ENCODE results near the gene MCM9.
A peak's percentile ranks its signal among the peaks of the same experiment; 100 is the strongest.

The MCM9 gene

DNA sequence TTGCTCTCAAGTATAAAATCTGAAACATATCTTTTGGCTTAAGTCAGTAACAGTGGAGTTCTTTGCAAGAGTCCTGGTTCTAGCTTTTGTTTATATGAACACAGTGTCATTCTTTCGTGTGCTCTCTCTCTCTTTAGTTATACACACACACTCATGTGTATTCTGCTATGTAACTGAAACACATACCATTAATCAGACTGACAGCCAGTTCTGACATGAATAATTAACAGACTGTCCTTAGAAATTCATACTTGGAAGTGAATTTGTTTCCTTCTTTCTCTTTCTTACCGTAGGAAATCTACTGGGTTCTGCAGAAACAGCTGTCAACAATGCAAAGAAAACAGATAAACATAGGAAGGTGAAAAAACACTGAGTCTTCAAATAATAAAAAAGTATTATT lies 2.5 kb downstream of the MCM9 start:
- no peak for DNase-seq

DNA sequence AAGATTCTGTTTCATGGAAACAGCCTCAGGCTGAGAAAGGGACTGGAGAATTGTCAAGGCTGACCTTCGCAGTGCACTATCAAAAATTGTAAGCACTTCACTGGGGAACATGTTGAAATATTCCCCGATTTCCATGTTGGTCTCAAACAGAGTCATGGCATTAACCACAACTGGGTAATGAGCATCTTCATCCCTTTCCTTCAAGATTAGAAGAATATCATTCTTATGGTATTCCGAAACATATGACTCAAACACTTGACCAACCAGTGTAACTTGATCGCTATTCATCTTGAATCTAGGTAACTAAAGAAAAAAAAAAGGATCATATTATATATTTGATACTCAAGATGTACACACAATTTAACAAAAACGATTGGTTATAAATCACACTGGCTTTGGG lies 3.5 kb downstream of the MCM9 start:
- DNase-seq, result no peak

DNA sequence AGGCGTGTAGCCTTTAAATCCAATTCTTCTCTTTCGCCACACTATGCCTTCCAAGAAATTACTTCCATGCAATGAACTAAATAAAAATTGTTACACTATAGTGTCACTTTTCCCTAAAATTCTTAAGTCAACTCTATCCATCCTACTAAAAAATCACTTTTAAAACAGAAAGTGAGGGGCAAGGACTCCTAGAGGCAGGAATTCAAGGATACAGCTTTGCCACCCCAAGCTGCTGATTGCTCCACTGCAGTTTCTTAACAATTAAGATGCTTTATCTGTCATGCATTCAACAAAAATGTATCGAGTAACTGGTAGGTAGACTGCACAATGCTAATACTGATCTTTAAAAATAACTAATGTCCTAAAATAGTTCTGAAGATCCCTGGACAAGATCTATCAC lies 4.3 kb downstream of the MCM9 start:
- no peak for DNase-seq

DNA sequence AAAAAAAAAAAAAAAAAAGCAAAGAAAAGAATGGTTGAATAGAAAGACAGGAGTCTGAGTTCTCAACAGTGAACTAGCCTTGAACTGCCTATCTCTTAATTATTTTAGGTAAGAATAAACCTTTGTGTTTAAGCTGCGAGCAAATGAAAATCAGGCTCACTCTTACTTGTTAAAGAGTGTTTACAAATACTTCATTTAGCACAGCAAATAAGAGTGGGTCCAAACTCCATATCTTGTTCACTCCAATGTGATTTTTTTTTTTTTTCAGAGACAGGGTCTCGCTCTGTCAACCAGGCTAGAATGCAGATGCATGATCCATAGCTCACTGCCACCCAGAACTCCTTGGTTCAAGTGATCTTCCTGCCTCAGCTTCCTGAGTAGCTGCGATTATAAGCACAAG lies 11.9 kb downstream of the MCM9 start:
- DNase-seq, result no peak

DNA sequence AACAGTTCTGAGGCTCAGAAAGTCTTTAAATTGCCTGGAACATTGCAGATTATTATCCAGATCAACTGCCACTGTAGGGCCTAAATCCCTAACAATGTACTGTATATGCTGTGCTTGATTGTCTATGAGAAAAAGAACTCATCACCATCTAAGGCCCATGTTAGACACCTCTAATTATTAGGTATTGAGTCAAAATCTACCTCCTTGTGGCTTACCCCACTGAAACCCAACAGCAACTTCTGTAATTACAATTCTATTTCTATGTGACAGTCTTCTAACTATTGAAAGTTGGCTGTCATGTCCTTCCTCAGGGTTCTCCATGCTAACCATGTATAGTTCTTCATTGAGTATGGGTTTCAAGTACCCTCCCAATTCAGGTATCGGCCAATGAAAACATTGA lies 13.9 kb downstream of the MCM9 start:
- DNase-seq, result no peak

DNA sequence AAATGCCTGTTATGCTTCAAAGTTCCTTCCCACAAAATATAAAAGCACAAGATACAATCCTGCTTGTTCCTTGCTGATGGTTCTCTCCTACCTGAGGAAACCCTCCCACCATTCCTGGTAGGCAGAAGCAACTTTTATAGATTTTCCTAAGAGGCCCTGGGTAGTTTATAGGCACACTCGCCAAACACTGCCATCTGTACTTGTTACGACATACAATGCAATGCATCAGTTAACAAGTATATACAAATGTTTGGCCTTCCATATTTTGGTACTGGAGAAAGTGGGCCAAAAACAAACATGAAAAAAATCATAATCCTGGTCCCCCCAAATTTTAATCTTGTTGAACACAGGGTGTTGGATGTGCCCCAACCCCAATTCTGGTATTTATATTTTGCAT lies 16.6 kb downstream of the MCM9 start:
- DNase-seq, result no peak

DNA sequence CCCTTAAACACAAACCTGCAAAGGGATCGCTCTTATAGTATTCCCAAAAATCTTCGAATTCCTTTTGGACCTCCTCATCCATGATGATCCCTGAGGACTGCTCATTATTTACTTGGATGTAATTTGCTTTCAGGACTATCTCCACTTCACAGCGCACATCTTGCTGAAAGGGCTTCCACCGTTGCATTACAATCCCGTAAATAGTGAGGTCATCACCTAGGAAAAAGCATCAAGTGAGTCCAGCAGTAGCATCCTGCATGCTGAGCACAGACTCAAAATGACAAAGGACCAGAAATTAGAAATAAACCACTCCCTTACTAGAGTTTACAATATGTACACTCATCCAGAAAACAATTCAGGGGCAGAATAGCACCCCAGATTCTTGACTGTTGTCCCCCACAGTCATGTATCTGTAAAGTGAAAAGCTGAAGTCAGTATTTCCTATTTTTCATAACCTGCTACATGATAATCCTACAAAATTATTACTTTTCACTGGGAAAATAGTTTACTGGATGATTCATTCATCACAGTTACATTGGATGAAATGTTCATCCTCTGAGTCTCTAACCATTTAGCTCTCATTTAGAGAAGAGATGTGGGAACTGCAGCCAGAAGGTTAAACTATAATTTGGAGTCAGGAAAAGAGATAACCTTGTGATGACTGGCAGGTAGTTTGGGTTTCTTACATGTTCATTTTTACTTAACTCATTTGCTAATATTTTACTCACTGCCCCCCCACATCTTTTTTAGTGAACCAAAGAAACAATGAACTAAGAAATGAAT lies 17.2 kb downstream of the MCM9 start:
- DNase-seq, result no peak

DNA sequence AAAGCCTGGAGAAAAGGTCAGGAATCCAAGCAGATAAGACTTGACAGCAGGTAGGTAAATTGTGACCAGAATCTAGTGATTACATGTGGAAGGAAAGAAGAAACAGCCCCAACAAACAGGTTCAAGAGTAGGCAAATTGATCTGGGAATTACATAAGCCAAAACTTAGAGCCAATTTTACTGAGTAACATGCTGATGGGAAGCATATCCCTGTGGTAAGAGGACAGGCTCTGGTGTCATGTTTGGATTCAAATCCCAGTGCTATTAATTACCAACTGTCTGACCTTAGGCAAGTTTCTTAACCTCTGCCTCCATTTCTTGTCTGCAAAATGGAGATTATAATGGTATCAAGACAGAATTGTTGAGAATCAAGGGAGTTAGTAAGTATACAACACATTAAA lies 20.4 kb downstream of the MCM9 start:
- no peak for DNase-seq

DNA sequence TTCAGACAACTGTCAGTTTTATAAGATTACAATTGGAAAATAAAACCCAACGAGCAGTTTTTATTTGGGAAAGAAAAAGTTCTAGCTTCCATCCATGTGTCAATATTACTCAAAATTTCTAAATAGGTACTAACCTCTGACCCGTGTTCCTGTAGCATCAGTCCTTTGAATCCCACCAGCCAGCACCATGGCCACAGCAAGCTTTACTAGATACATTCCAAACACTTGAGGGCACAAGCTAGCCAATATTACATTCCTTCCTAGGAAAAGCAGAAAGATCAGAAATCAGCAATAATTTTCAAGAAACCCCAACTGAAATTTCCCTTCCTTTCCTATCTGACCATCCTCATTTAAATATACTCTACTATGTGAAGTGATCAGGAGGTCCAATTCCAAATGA lies 21.8 kb downstream of the MCM9 start:
- no peak for DNase-seq

DNA sequence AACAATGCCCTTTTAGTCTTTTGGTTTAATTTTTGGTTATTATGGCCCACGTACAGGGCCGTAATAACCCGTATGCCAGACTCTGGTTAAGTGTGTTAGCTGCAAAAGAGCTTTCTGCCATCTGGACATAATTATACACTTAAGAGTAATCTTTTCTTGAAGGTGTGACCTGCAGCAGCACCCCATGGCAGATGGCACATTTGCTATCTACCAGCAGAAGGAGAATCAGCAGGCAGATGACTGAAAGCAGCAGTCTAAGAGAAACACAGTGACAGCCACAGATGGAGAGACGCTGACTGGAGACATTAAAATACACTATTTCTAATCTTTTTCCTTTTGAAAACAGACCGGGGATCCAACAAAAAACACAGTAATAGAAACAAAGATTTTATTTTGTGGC lies 22.3 kb downstream of the MCM9 start:
- DNase-seq, result no peak

DNA sequence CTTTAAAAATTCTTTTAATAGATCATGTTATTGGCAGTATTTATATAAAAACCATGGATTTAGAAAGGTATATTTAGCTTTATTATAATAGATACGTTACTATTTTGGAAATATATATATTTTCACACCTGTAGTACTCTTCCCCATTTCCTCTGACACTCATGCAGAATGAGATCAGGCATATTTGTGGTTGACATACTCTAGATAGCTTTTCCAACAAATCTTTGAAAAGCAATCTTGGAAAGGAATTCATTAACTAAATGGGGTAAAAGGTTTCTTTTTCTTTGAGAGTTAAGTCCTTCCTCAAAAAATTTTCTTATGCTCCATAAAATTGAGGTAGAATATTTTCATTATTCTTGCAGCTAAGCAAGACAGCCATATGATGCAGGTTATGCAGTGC lies 26.5 kb downstream of the MCM9 start:
- no peak for DNase-seq

DNA sequence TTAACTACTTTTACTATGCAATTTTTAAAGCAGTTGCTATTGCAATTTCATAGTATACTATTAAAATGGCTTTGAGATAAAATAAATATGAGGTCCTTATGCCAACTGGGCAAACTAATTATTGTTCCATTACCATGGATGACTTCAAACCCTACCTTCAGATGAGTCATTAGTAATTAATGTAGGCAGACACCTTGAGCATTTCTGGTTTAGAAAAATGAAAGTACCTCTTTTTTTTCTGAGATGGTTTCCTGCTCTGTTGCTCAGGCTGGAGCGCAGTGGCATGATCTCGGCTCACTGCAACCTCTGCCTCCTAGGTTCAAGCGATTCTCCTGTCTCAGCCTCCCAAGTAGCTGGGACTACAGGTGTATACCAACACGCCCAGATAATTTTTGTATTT lies 29.1 kb downstream of the MCM9 start:
- no peak for DNase-seq

DNA sequence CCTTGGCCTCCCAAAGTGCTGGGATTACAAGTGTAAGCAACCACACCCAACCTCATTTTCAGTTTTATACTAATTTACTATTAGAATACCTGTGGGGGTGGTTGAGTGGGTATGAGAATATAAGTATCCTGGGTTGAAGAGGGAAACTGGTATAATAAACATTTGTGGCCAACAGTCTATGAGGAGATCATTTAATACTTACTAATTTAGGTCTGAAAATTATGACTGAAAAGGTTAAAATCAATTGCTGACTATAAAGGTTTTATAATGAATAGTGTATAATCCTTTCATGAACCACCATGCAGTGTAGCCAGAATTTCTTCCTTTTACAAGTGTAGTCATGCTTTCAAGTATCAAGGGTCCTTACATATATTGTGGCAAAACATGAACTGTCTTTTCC lies 29.9 kb downstream of the MCM9 start:
- DNase-seq, result no peak

DNA sequence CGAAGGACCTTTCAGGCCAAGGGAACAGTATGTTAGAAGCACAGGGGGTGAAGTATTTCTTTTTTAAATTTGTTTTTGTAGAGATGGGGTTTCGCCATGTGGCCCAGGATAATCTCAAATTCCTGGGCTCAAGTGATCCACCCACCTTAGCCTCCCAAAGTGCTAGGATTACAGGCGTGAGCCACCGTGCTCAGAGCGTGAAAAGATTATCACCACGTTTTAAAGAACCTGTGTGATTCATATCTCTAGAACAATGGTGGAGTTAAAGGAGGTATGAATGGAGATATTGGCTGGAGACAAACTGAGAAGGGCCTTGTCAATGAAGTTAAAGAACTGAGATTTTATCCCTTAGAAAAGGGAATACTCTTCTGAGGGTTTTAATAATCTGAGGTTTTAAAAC lies 31.3 kb downstream of the MCM9 start:
- no peak for DNase-seq

DNA sequence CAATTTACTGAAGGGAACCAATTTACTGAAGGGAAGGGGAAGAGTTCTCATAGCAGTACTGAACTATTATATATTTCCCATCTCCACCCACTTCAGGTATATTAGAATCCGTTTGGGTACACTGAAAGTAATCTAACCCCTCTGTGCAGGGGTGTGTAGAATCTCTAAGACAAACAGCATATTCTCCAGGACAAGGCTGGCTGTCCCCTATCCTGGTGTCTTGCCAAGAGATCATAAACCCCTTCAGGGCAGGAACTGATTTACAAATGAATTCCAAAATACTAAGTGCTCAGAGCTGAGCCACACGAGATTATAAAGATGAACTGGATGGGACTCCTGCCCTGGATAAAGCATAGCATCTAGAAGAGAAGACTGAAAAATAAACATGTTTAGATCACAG lies 31.8 kb downstream of the MCM9 start:
- DNase-seq, result no peak

DNA sequence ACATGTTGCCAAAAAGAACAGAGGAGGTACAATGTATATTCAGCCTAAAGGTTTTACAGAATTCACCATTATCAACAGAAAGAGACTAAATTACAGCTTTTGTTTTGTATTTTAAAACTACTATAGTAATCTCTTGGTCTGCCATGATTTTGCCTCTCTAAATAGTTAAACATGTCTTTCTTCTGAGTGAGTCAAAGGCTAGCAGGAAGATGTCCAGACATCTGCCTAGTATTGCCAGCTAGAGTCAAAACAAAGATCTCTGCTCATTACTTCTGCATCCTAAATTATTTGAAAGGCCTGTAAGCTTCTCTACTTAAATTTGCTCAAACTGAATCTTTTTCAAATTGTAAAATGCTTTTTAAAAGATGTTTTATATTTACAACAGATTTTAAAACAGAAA lies 32.2 kb downstream of the MCM9 start:
- DNase-seq, result no peak

DNA sequence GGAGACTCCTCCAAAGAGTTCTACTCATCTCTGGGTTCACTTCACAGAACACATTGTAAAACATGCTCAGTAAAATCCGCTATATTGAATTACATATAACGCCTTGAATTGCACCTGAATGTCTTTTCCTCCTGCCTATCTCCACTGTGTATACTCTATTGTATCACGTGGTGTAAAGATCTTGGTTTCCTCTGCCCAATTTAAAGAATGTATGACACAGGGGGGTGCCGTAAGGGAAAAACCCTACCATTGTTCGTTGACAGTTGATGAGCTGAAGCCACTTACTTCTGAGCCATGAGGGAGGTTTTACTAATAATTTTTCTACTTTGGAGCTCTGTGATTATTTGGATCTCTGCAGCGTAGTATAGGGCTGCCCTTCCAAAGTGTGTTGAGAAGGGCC lies 35.0 kb downstream of the MCM9 start:
- DNase-seq, result no peak

DNA sequence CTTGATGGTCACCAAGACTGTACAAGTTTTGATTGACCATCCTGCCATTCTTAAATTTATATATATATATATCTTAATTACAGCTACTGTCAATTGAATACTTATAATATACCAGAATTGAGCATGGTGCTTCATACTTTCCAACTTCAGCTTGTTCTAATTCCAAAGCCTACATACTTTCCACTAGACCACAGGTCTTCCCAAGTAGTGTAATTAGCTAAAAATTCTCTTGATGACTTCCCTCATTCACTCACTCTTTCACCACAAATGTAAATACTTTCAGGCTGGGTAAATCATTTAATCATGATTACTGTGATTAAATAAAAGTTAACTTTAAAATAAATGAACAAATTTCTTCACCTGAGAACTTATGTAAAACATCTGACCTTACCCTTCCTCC lies 37.6 kb downstream of the MCM9 start:
- no peak for DNase-seq

DNA sequence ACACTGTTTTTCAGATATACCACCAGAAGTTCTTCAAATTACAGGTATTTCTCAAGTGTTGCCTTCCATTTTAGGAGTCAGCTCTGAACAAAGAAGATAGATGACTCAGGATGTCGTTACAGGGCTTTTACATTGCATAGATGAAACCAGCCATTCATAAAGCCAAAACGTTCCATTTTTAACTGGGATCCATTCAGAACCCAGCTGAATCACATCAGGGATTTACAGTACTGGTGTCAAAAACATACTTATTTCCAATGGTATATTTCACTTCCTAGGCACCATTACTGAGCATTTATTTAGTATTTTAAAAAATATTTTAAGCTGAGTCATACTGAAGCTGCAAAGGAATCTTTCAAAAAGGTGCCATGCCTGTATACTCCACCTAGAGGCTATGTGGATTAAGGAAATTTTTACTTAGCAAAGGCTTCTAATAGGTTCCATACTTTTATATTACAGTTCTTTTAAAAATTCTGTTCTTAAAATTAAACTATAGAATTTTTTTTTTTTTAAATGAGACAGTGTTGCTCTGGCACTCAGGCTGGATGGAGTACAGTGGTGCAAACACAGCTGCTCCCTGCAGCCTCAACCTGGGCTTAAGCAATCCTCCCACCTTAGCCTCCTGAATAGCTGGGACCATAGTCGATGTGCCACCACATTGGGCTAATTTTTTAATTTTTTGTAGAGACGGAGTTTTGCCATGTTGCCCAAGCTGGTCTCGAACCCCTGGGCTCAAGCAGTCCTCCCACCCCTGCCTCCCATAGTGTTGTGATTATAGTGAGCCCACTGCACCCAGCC lies 38.4 kb downstream of the MCM9 start:
- DNase-seq, result no peak

DNA sequence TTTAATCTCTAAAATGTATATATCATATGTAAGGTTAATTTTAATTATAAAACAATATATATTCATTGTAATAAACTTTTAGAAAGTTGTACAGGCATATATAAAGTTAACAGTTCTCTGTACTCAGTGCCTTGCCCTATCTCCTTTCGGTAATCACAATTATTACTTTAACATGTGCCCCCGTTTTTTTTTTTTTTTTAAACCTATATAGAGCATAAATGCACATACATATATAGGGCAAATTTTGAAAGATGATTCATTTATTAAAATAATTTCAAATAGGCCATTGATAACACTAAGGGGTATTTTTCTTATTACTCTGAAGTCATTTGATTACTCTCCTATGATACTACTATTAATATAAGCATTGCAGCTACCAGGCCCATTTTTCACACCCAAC lies 39.1 kb downstream of the MCM9 start:
- no peak for DNase-seq

DNA sequence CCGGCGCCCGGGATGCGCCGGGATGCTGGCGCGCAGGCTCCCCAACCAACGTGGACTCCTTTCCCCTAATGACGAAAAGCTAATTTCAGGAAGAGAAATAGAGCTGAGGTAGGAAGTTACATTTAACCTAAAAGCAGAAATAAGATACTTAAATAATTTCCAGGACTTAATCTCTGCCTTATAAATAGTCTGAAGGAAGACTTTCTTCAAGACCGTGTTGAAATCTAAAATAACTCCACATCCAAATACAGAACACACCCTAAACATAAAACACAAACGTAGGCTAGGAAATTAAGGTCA lies 39.7 kb downstream of the MCM9 start:
- no peak for DNase-seq

DNA sequence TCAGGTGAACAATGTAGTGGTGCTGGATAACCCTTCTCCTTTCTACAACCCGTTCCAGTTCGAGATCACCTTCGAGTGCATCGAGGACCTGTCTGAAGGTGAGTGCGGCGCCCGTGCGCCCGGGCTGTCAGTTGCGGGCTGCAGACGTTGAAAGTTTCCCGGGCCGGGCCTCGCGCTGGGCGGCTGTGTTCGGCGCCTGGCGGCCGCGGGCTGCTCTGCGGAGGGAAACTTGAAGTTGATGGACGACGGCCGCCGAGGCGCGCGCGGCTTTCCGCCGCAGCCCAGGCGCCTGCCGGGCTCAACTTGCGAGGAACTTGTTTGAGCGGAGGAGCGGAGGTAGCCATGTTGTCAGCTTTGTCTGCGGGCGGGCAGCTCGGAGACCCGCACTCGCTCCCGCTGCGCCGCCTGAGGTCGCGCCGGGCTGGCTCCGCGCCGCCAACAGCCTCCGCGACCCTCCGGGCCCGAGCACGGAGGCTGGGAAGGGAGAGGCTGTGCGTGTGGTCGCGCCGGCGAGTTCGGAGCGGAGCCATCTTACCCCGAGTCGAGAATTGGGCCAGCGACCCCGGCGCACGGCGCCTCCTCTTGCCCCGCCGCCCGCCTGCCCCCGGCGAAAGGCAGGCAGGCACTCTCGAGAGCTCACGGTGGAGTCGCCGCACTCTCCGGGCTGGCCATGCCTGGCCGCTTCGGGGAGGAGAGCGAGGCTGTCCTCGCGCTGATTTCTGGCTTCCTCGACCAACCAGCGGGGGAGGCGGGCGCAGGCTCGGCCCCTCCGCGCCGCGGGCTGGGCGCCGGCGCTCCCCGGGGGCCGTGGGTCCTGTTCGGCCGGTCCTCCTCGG lies 40.3 kb downstream of the MCM9 start:
- DNase-seq, result peak in 49 of 51 donors; percentile 7 to 88 (median 58)

Data from hypothalamus (tissue), 51 donors.